ENCODE results near the gene TYW1. TPM values are rescaled to one million over a fixed set of nuclear protein-coding genes. Genes with fewer than 3 reads are reported as not detected.
"Not testable (repeated sequence)": the region's sequence is repeated elsewhere in the genome, so short reads cannot be mapped to it uniquely, and the experiment has no call there.

The TYW1 gene
- total RNA-seq, 3 donors from 2014 or later, result 21.5 to 30.3 (median 26.3) TPM

- not testable (repeated sequence) for DNase-seq; H3K36me3 Mint-ChIP-seq (ENCODE audit: insufficient read depth); H3K27me3 Mint-ChIP-seq (ENCODE audit: low read depth); H3K4me3 Mint-ChIP-seq; ATAC-seq; H3K4me1 Mint-ChIP-seq (ENCODE audit: low read depth); H3K9me3 Mint-ChIP-seq
Measured at GRCh38 chr7:67269916-67270315, 273.3 kb downstream of the TYW1 start.

Other genes with a start within 250 kb of the TYW1 start
- 10 to 100 TPM; 89.7 to 91.8 (median 91.8) TPM for gene TMEM248, start 75.6 kb upstream of the TYW1 start, total RNA-seq
- gene SBDS, start 1.2 kb upstream of the TYW1 start, total RNA-seq, result 10 to 100 TPM; 87.8 to 98.6 (median 94.2) TPM

Data from activated T-cell treated with anti-CD3 and anti-CD28 coated beads, Interleukin-2, amount 50 U/mL, for 4 hours (primary cell).